Stimulated activated CD4-positive, alpha-beta T cell treated with anti-CD3 and anti-CD28 coated beads, TNF-alpha, amount 100 ng/mL, for 4 hours (primary cell): ENCODE measurements around the gene PTGR2.
"Not testable (repeated sequence)": the region's sequence is repeated elsewhere in the genome, so short reads cannot be mapped to it uniquely, and the experiment has no call there.

Experiments
- DNase-seq, 3 experiments: peaks; one replicate each; pipeline ENCODE4 v3.0.0-alpha.2; 2020; ENCODE audit warnings: low read depth in 3 of 3

Gene PTGR2

DNA sequence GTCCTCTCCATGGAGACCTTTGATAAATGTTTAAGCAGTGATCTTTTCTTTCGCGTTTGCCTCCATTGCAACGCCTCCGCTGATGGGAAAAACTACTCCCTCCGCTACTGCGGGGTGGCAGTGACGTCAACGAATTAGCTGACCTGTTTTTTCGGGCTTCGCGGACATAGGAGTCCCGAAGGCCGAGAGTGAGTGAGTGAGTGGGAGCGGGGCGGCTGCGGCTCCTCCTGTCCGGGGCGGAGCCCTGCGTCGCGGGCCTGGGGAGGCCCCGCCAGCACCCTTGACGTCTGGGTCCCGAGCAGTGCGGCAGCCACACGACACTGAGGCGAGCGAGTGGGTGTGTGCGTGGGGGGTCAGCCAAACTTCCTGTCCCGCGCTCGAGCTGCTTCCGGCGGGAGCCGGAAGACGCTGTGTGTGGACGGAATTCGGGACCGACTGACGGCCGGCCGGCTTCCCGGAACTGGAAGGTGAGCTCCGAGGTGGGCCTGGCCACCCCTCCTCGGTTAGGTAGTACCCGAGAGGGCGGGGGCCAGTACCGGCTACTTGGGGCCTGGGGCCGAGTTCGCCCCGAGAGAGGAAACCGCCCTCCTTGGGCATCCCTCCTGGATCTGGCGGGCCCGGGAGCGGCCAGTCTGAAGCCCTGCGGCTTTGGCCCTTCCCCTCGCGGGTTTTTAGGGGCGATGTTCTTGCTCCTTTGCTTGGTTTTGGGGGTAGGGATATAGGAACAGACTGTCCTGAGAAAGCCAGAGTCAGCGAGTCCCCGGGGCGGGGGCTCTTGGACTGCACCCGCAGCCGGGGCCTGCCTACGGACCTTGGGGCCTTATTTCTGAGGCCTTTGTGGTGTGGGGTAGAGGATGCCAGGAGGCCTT is 35.1 kb downstream of the PTGR2 start, which contains the start of gene ZNF410:
ZNF410 (plus strand) TSS at position 411 of the 869 bp plus-strand sequence. CDS start 5,317 bp downstream, outside the sequence.
- DNase-seq = peak; percentile 82 to 87 (median 86)

GRCh38 chr14:73887318-73887616 is 35.6 kb downstream of the PTGR2 start:
- DNase-seq = no peak

DNA sequence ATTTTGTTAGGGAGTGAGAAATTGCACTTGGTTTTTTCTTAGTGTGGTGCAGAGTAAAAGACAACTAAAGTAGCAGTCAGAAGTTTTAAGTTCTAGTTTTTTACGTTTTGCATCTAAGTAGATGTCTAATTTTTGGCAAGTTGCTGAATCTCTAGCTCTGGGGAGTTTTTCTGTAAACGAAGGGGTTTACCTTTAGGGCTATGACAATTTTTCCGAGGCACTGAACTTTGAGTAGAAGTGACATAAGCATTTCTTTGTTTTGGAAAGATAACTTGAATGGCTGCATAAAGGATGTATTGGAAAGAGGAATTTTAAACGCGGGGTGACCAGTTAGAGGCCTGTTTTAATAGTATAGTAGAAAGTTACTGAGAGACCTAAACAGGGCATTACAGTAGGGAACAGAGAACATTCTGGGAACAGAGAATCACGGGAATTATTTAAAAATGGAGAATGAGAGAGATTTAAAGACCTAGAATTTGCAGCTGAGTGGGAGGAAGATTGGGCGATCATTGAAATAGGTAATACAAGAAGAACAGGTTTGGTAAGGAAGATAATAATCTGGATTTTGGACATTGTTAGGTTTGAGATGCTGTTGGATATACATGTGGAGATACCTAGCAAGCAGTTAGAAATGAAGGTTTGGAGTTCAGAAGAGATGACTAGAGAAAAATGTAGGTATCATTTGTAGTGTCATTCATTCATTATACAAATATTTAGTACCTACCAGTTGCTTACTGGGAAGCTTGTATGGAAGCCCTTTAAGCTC is 36.2 kb downstream of the PTGR2 start:
- no peak for DNase-seq

GRCh38 chr14:73888460-73888725 is 36.8 kb downstream of the PTGR2 start:
- DNase-seq = no peak

- no peak for DNase-seq
These were observed 37.3 kb downstream of the PTGR2 start for GRCh38 chr14:73888971-73889370.

DNA sequence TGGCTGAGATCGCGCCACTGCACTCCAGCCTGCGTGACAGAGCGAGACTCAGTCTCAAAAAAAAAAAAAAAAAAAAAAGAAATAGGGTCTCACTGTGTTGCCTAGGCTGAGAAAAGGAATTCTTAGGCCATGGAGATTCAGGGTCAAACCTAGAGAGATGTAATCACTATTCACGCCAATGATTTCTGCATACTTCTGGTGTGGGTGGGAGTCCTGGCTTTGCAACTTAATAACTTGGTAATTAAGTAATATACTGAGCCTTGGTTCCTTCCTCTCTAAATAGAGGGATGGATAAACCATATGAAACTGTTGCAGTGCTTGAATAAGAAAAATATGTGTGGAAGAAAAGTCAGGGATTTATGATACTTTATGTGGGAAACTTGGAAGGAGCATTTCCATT is 37.7 kb downstream of the PTGR2 start:
- no peak for DNase-seq

- not testable (repeated sequence) for DNase-seq
These were observed 42.6 kb downstream of the PTGR2 start for GRCh38 chr14:73894180-73894687.

- DNase-seq = no peak
These were observed 44.3 kb downstream of the PTGR2 start for GRCh38 chr14:73895939-73896338.

GRCh38 chr14:73896521-73896920 is 44.9 kb downstream of the PTGR2 start:
- no peak for DNase-seq

DNA sequence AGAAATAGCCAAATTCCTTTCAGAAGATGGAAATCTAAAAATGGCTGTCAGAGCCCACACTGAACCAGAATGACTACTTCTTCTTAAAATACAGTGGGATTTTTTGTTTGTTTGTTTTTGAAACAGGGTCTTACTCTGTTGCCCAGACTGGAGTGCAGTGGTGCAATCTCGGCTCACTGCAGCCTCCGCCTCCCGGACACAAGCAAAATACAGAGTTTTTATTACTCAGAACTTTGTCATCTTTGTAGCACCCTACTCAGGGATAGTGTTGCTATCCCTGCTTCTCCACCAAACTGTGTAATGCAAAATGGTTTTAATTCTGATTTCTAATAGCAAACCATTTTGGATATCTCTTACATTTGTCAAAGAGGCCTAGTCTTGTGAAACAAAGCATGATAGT is 51.4 kb downstream of the PTGR2 start:
- no peak for DNase-seq

GRCh38 chr14:73909681-73910080 is 58.0 kb downstream of the PTGR2 start:
- DNase-seq = no peak

DNA sequence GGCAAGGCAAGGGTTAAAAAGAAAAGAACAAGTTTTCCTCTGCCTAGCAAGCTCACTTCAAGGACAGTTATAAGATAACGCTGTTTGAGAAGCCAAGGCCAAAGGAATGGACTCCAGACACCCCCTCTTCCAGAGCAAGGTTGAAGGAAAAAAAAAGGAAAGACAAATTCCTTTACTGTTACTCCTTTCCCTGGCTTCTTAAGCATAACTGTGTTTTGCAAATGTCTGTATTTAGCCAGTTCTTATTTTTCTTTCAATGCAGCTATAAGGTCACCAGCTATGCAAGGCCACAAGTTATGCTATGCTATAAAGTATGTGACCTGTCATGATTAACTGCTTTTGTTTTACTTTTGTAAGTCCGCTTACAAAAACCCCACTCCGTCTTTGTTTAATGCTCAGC is 61.6 kb downstream of the PTGR2 start:
- DNase-seq = no peak

DNA sequence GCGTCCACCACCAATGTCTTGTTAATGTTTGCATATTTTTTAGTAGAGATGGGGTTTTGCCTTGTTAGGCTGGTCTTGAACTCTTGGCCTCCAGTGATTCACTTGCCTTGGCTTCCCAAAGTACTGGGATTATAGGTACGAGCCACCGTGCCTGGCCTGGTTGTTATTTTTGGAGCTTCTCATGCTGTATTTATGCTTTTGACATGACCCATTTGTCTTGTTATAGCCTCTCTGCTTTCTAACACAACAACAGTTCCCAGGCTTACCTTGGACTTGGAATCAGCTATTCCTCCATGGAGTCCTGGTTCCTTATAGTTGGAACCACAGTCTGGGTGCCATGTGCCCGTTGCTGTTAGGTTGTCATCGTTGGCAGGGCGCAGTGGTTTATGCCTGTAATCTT is 64.7 kb downstream of the PTGR2 start:
- no peak for DNase-seq

DNA sequence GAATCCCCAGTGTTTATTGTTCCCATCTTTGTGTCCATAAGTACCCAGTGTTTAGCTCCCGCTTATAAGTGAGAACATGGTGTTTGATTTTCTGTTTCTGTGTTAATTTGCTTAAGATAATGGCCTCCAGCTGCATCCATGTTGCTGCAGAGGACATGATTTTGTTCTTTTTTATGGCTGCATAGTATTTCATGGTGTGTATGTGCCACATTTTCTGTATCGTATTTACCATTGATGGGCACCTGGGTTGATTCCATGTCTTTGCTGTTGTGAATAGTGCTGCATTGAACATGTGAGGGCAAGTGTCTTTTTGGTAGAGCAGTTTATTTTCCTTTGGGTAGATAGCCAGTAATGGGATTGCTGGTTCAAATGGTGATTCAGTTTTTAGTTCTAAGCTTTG is 67.8 kb downstream of the PTGR2 start:
- not testable (repeated sequence) for DNase-seq

DNA sequence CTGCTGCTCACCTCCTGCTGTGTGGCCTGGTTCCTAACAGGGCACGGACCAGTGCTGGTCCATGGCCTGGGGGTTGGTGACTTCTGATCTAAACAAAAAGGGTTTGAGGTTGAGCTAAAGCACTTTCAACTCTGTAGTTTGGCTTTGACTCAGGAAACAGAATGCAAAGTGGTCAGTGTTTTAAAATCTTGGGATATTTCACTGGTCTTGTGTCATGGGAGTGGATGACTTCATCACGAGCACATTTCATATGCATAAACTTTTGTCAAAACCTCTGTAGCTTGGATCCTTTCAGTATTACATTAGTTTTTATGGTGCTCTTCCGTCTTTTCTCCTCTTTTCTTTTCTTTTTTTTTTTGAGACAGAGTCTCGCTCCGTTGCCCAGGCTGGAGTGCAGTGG is 72.7 kb downstream of the PTGR2 start:
- DNase-seq = no peak
